ENCODE results near the gene SIGLEC12. TPM values are rescaled to one million over a fixed set of nuclear protein-coding genes. Genes with fewer than 3 reads are reported as not detected.
"Not testable (repeated sequence)": the region's sequence is repeated elsewhere in the genome, so short reads cannot be mapped to it uniquely, and the experiment has no call there.

SIGLEC12 gene
- total RNA-seq, 1 donor from 2014 or later, result 5.3 TPM

GRCh38 chr19:51460164-51460992 is 41.2 kb downstream of the SIGLEC12 start:
- DNase-seq (ENCODE audit: low spot score), result peak; percentile 26

- DNase-seq (ENCODE audit: low spot score), result no peak
Observed at GRCh38 chr19:51458899-51459505, 42.6 kb downstream of the SIGLEC12 start.

DNA sequence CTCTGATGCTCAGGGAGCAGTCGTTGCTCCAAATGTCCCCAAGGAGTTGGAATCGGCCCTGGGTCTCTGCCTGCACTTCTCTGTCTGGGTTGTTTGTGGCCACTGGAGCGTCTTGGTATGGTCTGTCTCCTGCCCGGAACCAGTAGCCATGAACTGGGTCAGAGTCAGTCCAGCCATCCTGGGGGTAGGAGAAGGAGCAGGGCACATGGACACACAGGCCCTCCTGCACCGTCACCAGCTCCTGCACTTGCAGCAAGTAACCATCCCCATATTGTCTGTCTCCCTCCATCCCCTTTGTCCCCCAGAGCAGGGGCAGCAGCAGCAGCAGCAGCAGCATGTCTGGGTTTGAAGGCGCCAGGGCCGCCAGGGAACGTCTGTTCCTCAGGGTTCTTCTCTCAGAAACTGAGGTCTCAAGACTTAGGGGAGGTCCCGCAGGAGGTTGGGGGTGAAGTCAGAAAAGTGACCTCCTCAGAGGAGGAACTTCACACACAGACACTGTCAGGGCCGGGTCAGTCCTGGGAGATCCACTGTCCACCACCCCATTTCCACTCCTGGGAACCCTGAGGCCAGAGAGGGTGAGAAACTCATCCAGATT is 43.5 kb downstream of the SIGLEC12 start, which contains the start of gene SIGLEC8:
TSS of gene SIGLEC8 (minus strand) at position 404 of the 595 bp plus-strand sequence. CDS start at position 337, 67 bp downstream.
- DNase-seq (ENCODE audit: low spot score), result no peak

DNA sequence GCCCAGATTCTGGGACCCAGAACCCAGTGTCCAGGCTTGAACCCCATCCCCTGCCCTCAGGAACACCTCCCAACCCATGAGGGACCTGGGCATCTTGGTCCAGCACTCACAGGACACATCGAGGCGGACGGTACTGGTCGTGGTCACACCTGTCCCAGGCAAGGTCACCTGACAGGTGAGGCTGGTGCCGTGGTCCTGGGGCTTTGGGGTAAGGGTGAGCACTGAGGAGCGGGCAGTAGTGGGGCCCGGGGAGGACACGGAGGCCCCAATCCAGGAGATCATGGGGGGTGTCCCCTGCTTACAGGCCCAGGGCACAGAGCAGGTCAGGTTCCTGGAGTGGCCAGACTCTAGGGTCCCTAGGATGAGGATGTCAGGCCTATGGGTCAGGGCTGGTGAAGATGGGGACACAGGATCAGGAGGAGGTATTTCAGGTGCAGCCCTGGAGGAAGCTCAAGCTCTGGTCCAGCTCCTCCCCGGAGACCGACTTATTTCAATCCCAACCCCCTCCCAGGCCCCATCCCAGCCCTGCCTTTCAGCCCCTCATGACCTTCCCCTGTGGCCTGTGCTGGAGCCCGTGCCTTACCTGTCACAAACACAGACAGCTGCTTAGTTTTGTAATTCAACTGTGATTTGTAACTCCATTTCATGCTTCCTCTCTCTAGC is 44.1 kb downstream of the SIGLEC12 start:
- DNase-seq (ENCODE audit: low spot score), result no peak

- DNase-seq (ENCODE audit: low spot score), result peak; percentile 17
Observed at GRCh38 chr19:51456541-51457290, 44.9 kb downstream of the SIGLEC12 start.

GRCh38 chr19:51450730-51451307 is 50.8 kb downstream of the SIGLEC12 start:
- no peak for DNase-seq (ENCODE audit: low spot score)

DNA sequence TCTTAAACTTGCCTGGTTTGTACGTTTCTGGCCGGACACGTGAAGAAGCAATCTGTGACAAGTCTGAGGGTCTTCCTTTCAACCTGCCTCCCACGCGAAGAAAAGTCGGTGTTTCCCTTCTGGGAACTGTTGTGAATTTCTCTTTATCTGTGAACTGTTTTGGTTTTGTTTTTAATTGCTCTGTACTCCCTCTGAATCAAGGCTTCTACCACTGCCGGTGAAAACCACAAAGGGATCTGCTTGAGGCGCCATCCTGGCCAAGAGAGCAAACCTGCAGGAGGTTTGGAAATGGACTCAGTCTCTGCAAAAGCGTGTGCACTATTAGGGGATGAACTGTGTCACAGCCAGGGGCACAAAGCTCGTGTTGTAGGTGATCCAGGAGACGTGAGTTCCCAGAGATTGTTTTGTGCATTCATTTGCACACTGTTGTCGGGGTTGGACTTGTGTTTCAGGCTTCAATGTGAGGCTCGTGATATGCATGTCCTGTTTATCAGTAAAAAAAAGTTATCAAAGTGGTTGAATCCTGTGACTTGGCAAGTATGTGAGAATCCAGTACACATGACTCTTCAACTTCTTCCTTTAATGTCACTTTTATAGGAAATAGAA is 53.1 kb downstream of the SIGLEC12 start:
- no peak for DNase-seq (ENCODE audit: low spot score)

DNA sequence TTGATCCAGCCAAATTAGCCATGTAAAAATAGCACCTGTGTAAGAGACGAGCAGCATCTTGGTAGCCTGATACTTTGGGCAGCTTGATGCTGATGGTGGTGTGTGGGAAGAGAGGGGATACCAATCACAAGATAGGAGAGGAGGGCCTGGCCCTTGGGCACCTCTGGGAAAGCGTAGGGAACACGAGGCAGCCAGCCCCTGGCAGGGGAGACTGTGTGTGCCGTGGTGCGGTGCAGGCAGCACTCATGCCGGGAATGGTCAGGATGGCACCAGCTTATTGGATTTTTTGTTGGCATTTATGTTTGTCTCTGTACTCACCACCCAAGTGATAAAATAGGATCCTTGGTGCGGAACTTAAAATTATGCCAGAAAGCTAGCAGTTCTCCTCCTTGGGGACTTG is 53.6 kb downstream of the SIGLEC12 start:
- DNase-seq (ENCODE audit: low spot score), result no peak

DNA sequence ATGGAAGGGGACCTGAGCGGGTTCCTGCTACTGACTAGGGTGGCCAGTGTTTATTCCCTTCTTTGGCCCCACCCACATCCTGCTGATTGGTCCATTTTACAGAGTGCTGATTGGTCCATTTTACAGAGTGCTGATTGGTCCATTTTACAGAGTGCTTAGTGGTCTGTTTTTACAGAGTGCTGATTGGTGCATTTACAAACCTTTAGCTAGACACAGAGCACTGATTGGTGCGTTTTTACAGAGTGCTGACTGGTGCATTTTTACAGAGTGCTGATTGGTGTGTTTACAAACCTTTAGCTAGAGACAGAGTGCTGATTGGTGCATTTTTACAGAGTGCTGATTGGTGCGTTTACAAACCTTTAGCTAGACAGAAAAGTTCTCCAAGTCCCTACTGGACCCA is 54.1 kb downstream of the SIGLEC12 start:
- DNase-seq (ENCODE audit: low spot score), result not testable (repeated sequence)

- no peak for DNase-seq (ENCODE audit: low spot score)
Observed at GRCh38 chr19:51441410-51442390, 59.9 kb downstream of the SIGLEC12 start.

Other genes with a start within 250 kb of the SIGLEC12 start
- gene IGLON5, start 190.2 kb downstream of the SIGLEC12 start, total RNA-seq (ENCODE audit: insufficient read depth, low replicate concordance), result 2.2 TPM
- gene VSIG10L, start 159.7 kb downstream of the SIGLEC12 start, total RNA-seq (ENCODE audit: insufficient read depth, low replicate concordance), result 1.2 TPM
- 26.7 TPM for gene ETFB, start 135.4 kb downstream of the SIGLEC12 start, total RNA-seq (ENCODE audit: insufficient read depth, low replicate concordance)
- gene CLDND2, start 132.8 kb downstream of the SIGLEC12 start, total RNA-seq (ENCODE audit: insufficient read depth, low replicate concordance), result not detected
- gene NKG7, start 129.1 kb downstream of the SIGLEC12 start, total RNA-seq (ENCODE audit: insufficient read depth, low replicate concordance), result not detected
- not detected for gene LIM2, start 113.8 kb downstream of the SIGLEC12 start, total RNA-seq (ENCODE audit: insufficient read depth, low replicate concordance)
- gene C19orf84, start 111.2 kb downstream of the SIGLEC12 start, total RNA-seq (ENCODE audit: insufficient read depth, low replicate concordance), result 2.4 TPM
- gene SIGLEC10, start 84.2 kb downstream of the SIGLEC12 start, total RNA-seq (ENCODE audit: insufficient read depth, low replicate concordance), result 5.1 TPM
- gene SIGLEC8, start 43.3 kb downstream of the SIGLEC12 start, total RNA-seq (ENCODE audit: insufficient read depth, low replicate concordance), result 0.72 TPM
- gene CEACAM18, start 23.3 kb downstream of the SIGLEC12 start, total RNA-seq (ENCODE audit: insufficient read depth, low replicate concordance), result not detected
- not detected for gene SIGLEC6, start 29.9 kb upstream of the SIGLEC12 start, total RNA-seq (ENCODE audit: insufficient read depth, low replicate concordance)
- 17.3 TPM for gene ZNF175, start 69.5 kb upstream of the SIGLEC12 start, total RNA-seq (ENCODE audit: insufficient read depth, low replicate concordance)
- gene SIGLEC5, start 128.6 kb upstream of the SIGLEC12 start, total RNA-seq (ENCODE audit: insufficient read depth, low replicate concordance), result not detected
- 3.6 TPM for gene SIGLEC14, start 145.0 kb upstream of the SIGLEC12 start, total RNA-seq (ENCODE audit: insufficient read depth, low replicate concordance)
- gene SPACA6, start 191.5 kb upstream of the SIGLEC12 start, total RNA-seq (ENCODE audit: insufficient read depth, low replicate concordance), result 27.9 TPM
- gene HAS1, start 222.2 kb upstream of the SIGLEC12 start, total RNA-seq (ENCODE audit: insufficient read depth, low replicate concordance), result not detected